COR-L47 (cell line): ENCODE measurements around the gene SART1.
"Not testable (repeated sequence)": the region's sequence is repeated elsewhere in the genome, so short reads cannot be mapped to it uniquely, and the experiment has no call there.

Experiments
- DNase-seq: peaks from one replicate; lab custom pipeline; 2025; lab: John Stamatoyannopoulos, UW

SART1 gene

DNA sequence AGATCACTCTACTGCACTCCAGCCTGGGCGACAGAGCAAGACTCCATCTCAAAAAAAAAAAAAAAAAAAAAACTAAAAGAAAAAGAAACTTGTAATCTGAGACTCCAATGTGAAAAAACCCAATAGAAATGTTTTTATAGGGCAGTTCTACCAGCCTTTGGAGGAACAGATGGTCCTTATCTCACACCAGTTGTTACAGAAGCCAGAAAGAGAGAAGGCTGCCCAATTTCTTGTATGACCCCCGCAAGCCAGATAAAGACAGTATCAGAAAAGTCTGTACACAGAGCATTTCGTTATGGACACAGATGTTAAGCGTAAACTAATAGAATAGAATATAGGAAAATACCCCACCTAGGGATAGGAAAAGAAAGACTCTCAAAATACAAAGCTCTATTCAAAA is 27.5 kb upstream of the SART1 start:
- DNase-seq = no peak

- no peak for DNase-seq
Observed at GRCh38 chr11:65937766-65938165, 23.8 kb upstream of the SART1 start.

- DNase-seq = no peak
Observed at GRCh38 chr11:65941720-65942310, 19.7 kb upstream of the SART1 start.

DNA sequence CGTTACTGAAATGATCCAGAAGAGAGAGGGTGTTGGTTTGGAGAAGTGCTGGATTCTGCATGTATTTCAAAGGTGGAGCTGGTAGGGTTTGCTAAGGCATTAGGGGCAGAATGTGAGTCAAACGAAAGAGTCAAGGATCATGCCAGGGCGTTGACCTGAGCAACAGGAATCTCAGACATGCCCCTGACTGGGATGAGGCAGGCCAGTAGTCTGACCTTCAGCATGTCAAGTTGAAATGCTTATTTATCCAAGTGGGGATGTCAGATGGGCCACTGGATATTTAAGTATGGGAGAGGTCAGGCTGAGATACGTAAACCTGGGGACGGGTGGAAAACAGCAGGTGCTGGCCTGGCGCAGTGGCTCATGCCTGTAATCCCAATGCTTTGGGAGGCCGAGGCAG is 19.0 kb upstream of the SART1 start:
- DNase-seq = no peak

GRCh38 chr11:65944191-65944590 is 17.3 kb upstream of the SART1 start:
- DNase-seq = no peak

DNA sequence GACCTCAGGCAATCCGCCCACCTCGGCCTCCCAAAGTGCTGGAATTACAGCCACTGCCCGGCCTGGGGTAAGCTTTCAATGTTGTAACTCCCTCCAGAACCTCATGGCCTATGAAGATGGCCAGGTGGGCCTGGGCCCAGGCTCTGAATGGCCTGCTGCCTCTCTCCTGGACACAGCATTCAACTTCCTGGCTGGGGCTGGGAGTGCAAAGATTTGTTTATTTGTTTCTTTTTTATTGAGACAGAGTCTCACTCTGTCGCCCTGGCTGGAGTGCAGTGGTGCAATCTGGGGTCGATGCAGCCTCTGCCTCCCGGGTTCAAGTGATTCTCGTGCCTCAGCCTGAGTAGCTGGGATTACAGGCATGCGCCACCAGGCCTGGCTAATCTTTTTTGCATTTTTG is 16.8 kb upstream of the SART1 start:
- DNase-seq = no peak

- no peak for DNase-seq
Observed at GRCh38 chr11:65945430-65945911, 16.1 kb upstream of the SART1 start, which contains the start of gene TSGA10IP. Gene TSGA10IP (plus strand): TSS chr11:65945480. CDS start chr11:65945676, 196 bp downstream.

DNA sequence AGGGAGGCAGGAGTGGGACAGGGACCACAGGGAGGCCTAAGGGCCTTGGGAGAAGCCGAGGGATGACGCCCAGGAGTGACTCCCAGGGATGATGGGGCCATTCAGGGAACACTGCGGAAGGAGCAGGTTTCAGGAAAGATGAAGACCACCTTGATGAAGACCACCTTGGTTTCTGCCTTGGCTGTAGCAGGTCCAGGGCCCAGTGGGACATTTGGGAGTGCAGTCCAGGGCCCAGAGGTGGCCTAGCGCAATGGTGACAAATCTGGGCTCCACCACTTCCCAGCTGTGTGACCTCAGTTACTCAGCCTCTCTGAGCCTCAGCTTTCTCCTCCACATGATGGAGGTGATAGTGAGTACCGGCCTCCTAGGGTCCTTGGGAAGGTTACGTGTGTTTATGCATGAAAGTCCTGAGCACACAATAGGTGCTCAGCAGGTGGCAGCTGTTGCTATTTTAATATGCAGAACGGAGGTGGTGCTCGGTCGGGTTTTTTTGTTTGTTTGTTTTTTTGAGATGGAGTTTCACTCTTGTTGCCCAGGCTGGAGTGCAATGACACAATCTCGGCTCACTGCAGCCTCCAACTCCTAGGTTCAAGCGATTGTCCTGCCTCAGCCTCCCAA is 15.5 kb upstream of the SART1 start:
- no peak for DNase-seq

GRCh38 chr11:65946655-65947054 is 14.9 kb upstream of the SART1 start:
- no peak for DNase-seq

- no peak for DNase-seq
Observed at GRCh38 chr11:65947133-65947532, 14.4 kb upstream of the SART1 start.

- DNase-seq = no peak
Observed at GRCh38 chr11:65947603-65948125, 13.9 kb upstream of the SART1 start.

DNA sequence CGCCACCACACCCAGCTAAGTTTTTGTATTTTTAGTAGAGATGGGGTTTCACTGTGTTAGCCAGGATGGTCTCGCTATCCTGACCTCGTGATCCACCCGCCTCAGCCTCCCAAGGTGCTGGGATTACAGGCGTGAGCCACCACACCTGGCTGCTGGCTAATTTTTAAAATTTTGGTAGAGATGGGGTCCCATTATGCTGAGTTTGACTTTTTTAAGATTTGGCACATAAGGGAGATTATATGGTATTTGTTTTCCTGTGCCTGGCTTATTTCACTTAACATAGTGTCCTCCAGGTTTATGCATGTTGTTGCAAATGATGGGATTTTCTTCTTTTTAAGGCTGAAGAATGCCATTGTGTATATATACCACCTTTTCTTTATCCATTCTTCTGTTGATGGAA is 10.8 kb upstream of the SART1 start:
- DNase-seq = not testable (repeated sequence)

DNA sequence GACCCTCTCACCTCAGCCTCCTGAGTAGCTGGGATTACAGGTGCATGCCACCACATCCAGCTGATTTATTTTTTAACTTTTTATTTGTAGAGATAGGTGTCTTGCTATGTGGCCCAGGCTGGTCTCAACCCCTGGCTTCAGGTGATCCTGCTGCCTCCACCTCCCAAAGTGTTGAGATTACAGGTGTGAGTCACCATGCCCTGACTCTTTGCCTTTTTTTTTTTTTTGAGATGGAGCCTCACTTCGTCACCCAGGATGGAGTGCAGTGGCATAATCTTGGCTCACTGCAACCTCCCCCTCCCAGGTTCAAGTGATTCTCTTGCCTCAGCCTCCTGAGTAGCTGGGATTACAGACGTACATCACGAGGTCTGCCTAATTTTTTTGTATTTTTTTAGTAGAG is 9.9 kb upstream of the SART1 start:
- not testable (repeated sequence) for DNase-seq

DNA sequence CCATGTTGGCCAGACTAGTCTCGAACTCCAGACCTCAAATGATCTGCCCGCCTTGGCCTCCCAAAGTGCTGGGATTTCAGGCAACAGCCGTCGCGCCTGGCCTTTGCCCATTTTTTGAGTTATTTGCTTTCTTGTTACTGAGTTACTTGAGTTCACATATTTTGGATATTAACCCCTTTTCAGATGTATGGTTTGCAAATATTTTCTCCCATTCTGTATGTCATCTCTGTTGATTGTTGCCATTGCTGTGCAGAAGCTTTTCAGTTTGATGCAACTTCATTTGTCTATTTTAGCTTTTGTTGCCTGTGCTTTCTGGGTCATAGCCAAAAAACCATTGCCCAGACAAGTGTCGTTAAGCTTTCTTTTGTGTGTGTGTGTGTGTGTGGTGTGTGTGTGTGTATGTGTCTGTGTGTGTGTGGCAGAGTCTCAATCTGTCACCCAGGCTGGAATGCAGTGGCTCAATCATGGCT is 9.4 kb upstream of the SART1 start:
- no peak for DNase-seq

GRCh38 chr11:65953471-65953870 is 8.1 kb upstream of the SART1 start:
- no peak for DNase-seq

DNA sequence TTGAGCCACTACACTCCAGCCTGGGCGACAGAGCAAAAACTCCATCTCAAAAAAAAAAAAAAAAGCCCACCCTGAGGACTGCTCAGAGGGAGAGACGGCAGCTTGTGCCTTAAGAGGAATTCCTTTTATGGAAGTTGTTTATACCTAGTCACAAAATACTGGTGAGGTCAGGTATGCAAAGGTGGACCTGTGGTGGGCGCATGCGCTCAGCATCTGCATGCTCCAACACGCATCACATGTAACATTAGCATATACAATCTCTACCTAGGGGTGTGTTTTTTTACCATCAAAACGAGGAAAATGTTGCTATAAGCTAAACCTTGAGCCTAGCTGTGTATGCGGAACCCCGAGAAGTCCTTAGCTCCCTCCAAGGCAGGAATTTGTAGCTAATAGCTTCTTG is 6.8 kb upstream of the SART1 start:
- DNase-seq = no peak

DNA sequence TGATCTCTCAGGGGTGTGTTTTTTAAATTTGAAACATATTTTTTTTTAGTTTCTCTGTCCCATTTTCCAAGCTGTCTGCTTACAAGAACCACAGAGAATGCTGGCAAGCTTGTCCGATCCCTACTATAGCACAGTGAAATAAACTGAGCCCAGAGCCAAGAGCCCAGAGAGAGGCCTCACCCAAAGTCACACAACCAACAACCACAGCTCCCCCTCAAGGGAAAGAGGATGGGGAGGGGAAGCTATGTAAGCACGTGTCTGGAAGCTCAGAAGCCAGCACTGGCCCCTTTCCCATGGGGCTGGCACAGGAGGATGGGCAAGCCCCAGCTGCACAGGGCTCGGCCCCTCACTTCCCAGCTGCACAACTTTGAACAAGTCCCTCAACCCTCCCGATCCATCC is 3.2 kb upstream of the SART1 start:
- DNase-seq = no peak

DNA sequence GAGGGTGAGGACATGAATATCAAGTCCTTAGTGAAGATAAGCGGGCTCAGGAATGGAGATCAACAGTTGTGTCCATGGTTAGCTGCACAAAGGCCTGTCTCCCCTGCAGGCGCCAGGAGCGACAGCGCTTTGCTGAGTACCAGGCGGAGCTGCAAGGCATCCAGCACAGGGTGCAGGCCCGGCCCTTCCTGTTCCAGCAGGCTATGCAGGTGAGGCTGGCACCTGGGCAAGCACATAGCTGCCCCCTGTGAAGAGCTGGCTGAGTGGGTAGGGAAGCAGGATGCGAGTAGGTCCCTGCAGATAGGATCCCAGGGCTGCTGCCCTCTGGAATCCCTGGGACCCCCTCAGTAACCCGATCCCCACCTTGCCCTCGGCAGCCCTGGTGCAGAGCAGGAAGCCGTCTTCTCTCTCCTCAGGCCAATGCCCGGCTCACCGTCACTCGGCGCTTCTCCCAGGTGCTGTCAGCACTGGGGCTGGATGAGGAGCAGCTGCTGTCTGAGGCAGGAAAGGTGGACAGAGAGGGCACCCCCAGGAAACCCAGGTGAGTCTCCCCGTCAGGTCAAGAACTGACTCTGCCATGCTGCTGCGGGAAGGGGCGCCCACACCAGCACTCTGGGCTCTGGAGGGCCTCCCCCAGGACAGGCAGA is 2.6 kb upstream of the SART1 start:
- no peak for DNase-seq

DNA sequence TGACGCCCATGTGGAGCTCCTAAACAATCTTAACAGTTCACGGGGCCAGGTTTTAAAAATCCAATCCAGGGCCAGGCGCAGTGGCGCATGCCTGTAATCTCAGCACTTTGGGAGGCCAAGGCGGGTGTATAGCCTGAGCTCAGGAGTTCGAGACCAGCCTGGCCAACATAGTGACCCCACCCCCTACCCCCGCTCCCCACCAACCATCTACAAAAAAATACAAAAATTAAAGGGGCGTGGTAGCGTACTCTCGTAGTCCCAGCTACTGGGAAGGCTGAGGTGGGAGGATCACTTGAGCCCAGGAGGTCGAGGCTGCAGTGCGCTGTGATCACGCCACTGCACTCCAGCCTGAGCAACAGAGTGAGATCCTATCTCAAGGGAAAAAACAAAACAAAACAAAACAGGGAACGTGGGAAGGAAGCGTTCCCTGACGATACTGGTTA is 689 bp upstream of the SART1 start:
- DNase-seq = no peak

- DNase-seq = no peak
Observed at GRCh38 chr11:65962141-65962564, 619 bp downstream of the SART1 start.

GRCh38 chr11:65964906-65965305 is 3.4 kb downstream of the SART1 start:
- no peak for DNase-seq

GRCh38 chr11:65965986-65966762 is 4.6 kb downstream of the SART1 start:
- DNase-seq = no peak
